B cell (primary cell): ENCODE results near the gene PDSS1.

Source experiments
- EZH2 ChIP-seq: IDR thresholded peaks from 2 replicates; pipeline ENCODE4 v1.6.1; 2012; ENCODE audit warnings: borderline replicate concordance, low read depth, mild to moderate bottlenecking, moderate library complexity, low read length; ENCODE audit not compliant: insufficient read depth, poor library complexity, severe bottlenecking
- TF ChIP-seq, protein P1 (sequence below): fragments of 200-600 bp; IDR thresholded peaks from one replicate; pipeline ENCODE4 v1.8.0; 2022; ENCODE audit warnings: antibody characterized with exemption, mild to moderate bottlenecking

DNA sequence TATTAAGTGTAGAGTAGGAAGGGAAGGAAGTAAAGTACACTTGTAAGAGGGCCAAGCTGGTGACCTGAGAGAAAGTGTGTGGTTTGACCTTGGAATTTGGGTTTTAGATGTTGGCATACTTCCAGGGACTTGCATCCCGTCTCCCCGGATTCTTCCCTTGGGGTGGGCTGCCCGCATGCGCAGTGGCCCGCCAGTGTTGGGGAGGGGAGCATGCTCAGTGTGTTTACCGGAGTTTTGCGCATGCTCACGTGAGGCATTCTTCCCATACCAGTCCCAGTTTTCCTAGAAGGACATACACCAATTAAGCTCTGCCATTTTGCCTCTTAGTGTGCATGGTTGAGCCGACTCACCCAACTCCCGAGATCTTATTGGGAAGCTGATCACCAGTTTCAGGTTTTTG, 9.4 kb downstream of the PDSS1 start:
- TF ChIP-seq EZH2, result no peak
- TF ChIP-seq, protein P1, sequence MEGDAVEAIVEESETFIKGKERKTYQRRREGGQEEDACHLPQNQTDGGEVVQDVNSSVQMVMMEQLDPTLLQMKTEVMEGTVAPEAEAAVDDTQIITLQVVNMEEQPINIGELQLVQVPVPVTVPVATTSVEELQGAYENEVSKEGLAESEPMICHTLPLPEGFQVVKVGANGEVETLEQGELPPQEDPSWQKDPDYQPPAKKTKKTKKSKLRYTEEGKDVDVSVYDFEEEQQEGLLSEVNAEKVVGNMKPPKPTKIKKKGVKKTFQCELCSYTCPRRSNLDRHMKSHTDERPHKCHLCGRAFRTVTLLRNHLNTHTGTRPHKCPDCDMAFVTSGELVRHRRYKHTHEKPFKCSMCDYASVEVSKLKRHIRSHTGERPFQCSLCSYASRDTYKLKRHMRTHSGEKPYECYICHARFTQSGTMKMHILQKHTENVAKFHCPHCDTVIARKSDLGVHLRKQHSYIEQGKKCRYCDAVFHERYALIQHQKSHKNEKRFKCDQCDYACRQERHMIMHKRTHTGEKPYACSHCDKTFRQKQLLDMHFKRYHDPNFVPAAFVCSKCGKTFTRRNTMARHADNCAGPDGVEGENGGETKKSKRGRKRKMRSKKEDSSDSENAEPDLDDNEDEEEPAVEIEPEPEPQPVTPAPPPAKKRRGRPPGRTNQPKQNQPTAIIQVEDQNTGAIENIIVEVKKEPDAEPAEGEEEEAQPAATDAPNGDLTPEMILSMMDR, result no peak
